Measurements from ENCODE around the gene UQCR11.
A peak's percentile ranks its signal among the peaks of the same experiment; 100 is the strongest.

UQCR11 gene

GRCh38 chr19:1590641-1591397 is 14.4 kb downstream of the UQCR11 start:
- peak; percentile 48 for DNase-seq (ENCODE audit: low spot score)

GRCh38 chr19:1587872-1588271 is 17.4 kb downstream of the UQCR11 start:
- DNase-seq (ENCODE audit: low spot score) = no peak

- DNase-seq (ENCODE audit: low spot score) = no peak
Observed at GRCh38 chr19:1585243-1585580, 20.1 kb downstream of the UQCR11 start.

- DNase-seq (ENCODE audit: low spot score) = no peak
Observed at GRCh38 chr19:1584500-1585242, 20.6 kb downstream of the UQCR11 start.

GRCh38 chr19:1582201-1582600 is 23.1 kb downstream of the UQCR11 start:
- no peak for DNase-seq (ENCODE audit: low spot score)

- no peak for DNase-seq (ENCODE audit: low spot score)
Observed at GRCh38 chr19:1580957-1581356, 24.3 kb downstream of the UQCR11 start.

- no peak for DNase-seq (ENCODE audit: low spot score)
Observed at GRCh38 chr19:1580382-1580781, 24.9 kb downstream of the UQCR11 start.

GRCh38 chr19:1579222-1579621 is 26.0 kb downstream of the UQCR11 start:
- DNase-seq (ENCODE audit: low spot score) = no peak

- no peak for DNase-seq (ENCODE audit: low spot score)
Observed at GRCh38 chr19:1577929-1578618, 27.2 kb downstream of the UQCR11 start.

- no peak for DNase-seq (ENCODE audit: low spot score)
Observed at GRCh38 chr19:1577090-1577928, 28.0 kb downstream of the UQCR11 start.

- DNase-seq (ENCODE audit: low spot score) = no peak
Observed at GRCh38 chr19:1576242-1577089, 28.8 kb downstream of the UQCR11 start.

GRCh38 chr19:1575323-1576241 is 29.7 kb downstream of the UQCR11 start:
- DNase-seq (ENCODE audit: low spot score) = no peak

GRCh38 chr19:1574354-1575136 is 30.7 kb downstream of the UQCR11 start:
- DNase-seq (ENCODE audit: low spot score) = no peak

GRCh38 chr19:1572795-1573194 is 32.5 kb downstream of the UQCR11 start:
- no peak for DNase-seq (ENCODE audit: low spot score)

GRCh38 chr19:1571358-1571757 is 33.9 kb downstream of the UQCR11 start:
- DNase-seq (ENCODE audit: low spot score) = no peak

- DNase-seq (ENCODE audit: low spot score) = no peak
Observed at GRCh38 chr19:1570836-1571235, 34.4 kb downstream of the UQCR11 start.

- DNase-seq (ENCODE audit: low spot score) = no peak
Observed at GRCh38 chr19:1569997-1570396, 35.3 kb downstream of the UQCR11 start.

- DNase-seq (ENCODE audit: low spot score) = peak; percentile 79
Observed at GRCh38 chr19:1568320-1569019, 36.8 kb downstream of the UQCR11 start, which contains the start of gene MEX3D. TSS of gene MEX3D (minus strand) at chr19:1568325. CDS start at chr19:1568058, 267 bp downstream.

- DNase-seq (ENCODE audit: low spot score) = no peak
Observed at GRCh38 chr19:1567848-1568227, 37.4 kb downstream of the UQCR11 start.

Measured in activated CD4-positive, alpha-beta T cell treated with anti-CD3 and anti-CD28 coated beads, Interleukin-2, Interleukin-4, amounts not matched to agents 100 ng/mL and 50 ng/mL, durations not matched to agents 16 hours and 8 hours (primary cell).